Uterine smooth muscle cell (primary cell): ENCODE data around the gene TXNDC17. TPM values are rescaled to one million over a fixed set of nuclear protein-coding genes. Genes with fewer than 3 reads are reported as not detected.

ENCODE experiments used
- total RNA-seq: library from RNA; depleted of rRNA; stranded (reverse); fragments of >200 nt; gene quantifications from 2 replicates; pipeline ENCODE4 v1.2.3, GENCODE V29; 2014

Gene TXNDC17
- total RNA-seq = 114 and 152 TPM in 2 replicates

DNA sequence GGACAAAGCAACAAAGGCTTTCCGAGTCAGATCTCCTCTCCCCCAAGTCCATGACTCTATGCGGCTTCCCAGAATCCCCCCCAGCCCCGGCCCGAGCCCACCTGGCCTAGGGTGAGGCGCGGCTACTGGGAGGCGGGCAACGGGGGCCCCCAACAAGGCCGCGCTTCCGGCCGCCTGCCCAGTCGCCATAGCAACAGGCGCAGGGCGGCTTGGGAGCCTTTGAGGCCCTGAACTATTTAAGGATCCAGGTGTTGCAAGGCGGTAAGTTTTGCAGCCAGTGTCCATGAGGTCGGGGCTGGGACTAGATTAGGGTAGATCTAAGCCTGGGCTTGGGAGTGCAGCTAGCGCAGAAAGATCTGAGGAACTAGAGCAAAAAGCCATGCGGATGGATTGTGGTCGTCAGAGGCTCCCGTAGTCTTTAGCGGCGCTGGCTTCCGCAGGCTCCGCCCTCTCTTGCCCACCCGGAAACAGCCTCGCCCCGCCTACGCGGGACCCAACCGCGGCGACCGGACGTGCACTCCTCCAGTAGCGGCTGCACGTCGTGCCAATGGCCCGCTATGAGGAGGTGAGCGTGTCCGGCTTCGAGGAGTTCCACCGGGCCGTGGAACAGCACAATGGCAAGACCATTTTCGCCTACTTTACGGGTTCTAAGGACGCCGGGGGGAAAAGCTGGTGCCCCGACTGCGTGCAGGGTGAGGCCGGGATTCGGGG, at the start of gene TXNDC17, which contains the start of gene KIAA0753:
Gene TXNDC17, plus strand, starts transcription at position 525 of the 711 bp plus-strand sequence. Its CDS starts 23 bp downstream, at position 548.
Gene KIAA0753, minus strand, starts transcription at position 176 of the 711 bp plus-strand sequence. CDS start 5,608 bp downstream, outside the sequence.

GRCh38 chr17:6651354-6651918, 10.6 kb downstream of the TXNDC17 start, which contains the start of the genes C17orf100 and MED31:
C17orf100 (plus strand) TSS chr17:6651762; CDS start chr17:6651914, 152 bp downstream.
MED31 (minus strand) TSS chr17:6651605; CDS start chr17:6651528, 77 bp downstream.

Other genes starting within 250 kb of the TXNDC17 start
- gene AIPL1, start 205.9 kb upstream of the TXNDC17 start, total RNA-seq = not detected in 2 replicates
- gene PIMREG, start 196.6 kb upstream of the TXNDC17 start, total RNA-seq = 20.7 and 52.6 TPM in 2 replicates
- 0.37 and 0.55 TPM in 2 replicates for gene PITPNM3, start 84.5 kb upstream of the TXNDC17 start, total RNA-seq
- gene KIAA0753, start 349 bp upstream of the TXNDC17 start, total RNA-seq = 12.1 and 13.6 TPM in 2 replicates
- 10.1 and 11.7 TPM in 2 replicates for gene MED31, start 10.5 kb downstream of the TXNDC17 start, total RNA-seq
- 0.44 and 0.75 TPM in 2 replicates for gene C17orf100, start 10.7 kb downstream of the TXNDC17 start, total RNA-seq
- gene SLC13A5, start 72.3 kb downstream of the TXNDC17 start, total RNA-seq = not detected in 2 replicates
- gene XAF1, start 115.0 kb downstream of the TXNDC17 start, total RNA-seq = 20.5 and 60.1 TPM in 2 replicates
- 0.25 and 0.33 TPM in 2 replicates for gene FBXO39, start 135.2 kb downstream of the TXNDC17 start, total RNA-seq
- gene TEKT1, start 190.7 kb downstream of the TXNDC17 start, total RNA-seq = not detected in 2 replicates